ENCODE measurements around the gene FAM151B.
"Not testable (repeated sequence)": the region's sequence is repeated elsewhere in the genome, so short reads cannot be mapped to it uniquely, and the experiment has no call there.

Gene FAM151B

GRCh38 chr5:80487829-80488721, at the start of gene FAM151B:
Gene FAM151B (plus strand): TSS chr5:80488100. CDS start chr5:80488124, 24 bp downstream.
- peak; percentile 82 for DNase-seq

GRCh38 chr5:80438739-80439138, 49.2 kb upstream of the FAM151B start:
- DNase-seq: no peak

GRCh38 chr5:80439213-80439612, 48.7 kb upstream of the FAM151B start:
- no peak for DNase-seq

DNA sequence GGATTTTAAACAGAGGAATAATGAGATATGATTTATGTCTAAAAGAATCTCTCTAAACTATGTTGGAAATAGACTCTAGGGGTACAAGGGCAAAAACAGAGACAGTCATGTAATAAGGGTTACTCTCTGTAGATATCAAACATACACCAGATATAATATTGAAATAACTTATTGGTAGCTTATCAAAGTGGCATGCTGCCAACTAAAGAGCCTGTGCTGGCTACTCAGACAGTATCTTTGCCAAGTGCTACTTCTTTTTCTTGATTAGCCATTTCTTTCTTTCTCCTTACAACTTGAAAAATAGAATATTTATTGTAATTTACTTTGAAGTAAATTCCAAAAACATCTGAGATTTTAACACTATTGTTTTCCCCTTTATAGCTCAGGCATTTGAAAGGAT, 45.2 kb upstream of the FAM151B start:
- no peak for DNase-seq

GRCh38 chr5:80453366-80453765, 34.5 kb upstream of the FAM151B start:
- no peak for DNase-seq

GRCh38 chr5:80463269-80463668, 24.6 kb upstream of the FAM151B start:
- no peak for DNase-seq

GRCh38 chr5:80466669-80467485, 21.0 kb upstream of the FAM151B start:
- no peak for DNase-seq

DNA sequence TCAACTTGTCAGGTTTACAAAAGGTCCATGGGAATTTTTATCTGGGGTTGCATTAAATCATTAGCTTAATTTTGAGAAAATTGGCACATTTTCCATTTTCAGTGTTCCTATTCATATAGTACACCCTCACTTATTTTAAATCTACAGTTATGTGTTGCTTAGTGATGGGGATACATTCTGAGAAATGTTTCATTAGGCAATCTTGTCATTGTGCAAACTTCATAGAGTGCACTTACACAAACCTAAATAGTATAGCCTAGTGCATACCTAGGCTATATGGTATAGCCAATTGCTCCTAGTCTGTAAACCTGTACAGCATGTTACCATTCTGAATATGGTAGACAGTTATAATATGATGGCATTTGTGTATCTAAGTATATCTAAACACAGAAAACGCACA, 19.8 kb upstream of the FAM151B start:
- DNase-seq: no peak

DNA sequence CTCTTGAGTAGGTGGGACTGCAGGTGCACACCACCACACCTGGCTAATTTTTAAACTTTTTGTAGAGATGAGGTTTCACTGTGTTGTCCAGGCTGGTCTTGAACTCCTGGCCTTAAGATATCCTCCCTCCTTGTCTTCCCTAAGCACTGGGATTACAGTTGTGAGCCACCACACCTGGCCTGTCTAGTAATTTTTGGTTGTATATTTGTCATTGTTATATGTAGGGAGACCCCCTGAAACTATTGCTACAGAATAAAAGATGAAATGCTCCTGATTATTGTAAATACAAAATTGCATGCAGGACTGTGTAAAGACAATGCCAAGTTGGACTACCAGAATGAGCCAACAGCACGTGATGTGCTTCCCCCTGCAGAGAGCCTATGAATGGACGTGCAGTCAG, 17.3 kb upstream of the FAM151B start:
- DNase-seq: not testable (repeated sequence)

DNA sequence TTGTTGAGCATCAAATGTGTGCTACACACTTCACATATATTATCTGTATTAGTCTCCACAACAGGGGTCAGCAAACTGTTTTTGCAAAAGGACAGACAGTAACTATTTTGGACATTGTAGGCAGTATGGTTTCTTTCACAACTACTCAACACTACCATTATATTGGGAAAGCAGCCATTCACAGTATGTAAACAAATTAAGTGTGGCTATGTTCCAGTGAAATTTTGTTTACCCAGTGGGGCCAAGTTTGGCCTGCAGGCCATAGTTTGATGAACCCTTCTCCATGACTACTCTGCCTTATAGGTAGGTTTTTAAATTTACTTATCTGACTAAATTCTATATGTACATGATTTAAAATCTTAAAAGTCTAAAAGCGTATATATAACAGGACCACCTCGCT, 13.0 kb upstream of the FAM151B start:
- no peak for DNase-seq

DNA sequence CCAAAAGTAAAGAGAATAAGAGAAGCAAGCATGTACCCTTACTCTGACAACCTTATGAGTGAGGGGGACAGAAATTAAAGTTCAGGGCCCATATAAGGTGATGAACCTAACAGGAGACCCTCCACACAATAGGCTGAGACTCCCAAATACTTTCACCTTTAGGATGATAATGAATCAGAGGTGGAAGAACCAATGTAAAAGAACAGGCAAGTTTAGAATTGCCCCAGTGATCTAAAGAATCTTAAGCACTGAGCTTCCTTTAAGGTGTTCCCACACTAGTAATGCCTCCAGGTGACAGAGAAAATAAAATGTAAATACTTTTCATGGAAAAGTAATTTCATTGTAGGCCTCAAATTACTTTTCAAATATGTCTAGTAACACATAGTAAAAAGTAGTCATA, 8.2 kb upstream of the FAM151B start:
- no peak for DNase-seq

GRCh38 chr5:80480354-80480753, 7.5 kb upstream of the FAM151B start:
- no peak for DNase-seq

GRCh38 chr5:80481019-80481893, 6.6 kb upstream of the FAM151B start:
- peak; percentile 25 for DNase-seq

- DNase-seq: no peak
Measured at GRCh38 chr5:80482578-80482977, 5.3 kb upstream of the FAM151B start.

DNA sequence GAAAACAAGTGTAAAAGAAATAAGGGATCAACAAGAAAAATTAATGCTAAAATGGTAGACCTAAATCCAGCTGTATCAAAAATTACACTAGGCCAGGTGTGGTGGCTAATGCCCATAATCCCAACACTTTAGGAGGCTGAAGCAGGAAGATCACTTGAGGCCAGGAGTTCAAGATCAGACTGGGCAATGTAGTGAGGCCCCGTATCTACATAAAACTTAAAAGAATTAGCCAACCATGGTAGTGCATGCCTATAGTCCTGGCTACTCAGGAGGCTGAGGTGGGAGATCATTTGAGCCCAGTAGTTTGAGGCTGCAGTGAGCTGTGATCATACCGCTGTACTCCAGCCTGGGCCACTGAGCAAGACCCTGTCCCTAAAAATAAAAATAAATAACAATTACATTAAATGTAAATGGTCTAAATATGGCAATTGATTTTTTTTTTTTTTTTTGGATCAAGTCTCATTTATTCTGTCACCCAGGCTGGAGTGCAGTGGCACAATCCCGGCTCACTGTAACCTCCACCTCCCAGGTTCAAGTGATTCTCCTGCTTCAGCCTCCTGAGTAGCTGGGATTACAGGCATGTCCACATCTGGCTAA, 4.2 kb upstream of the FAM151B start:
- DNase-seq: no peak

DNA sequence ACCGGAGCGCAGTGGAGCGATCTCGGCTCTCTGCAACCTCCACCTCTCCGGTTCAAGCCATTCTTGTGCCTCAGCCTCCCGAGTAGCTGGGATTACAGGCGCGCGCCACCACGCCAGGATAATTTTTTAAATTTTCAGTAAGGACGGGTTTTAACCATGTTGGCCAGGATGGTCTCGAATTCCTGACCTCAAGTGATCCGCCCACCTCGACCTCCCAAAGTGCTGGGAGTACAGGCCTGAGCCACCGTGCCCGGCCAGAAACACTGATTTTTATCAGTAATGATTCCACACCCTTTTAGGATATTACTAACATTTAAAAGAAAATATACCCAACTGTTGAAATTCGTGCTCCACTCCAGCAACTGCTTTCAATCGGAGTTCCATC, 464 bp upstream of the FAM151B start:
- no peak for DNase-seq

GRCh38 chr5:80491296-80491695, 3.4 kb downstream of the FAM151B start:
- no peak for DNase-seq

- DNase-seq: no peak
Measured at GRCh38 chr5:80492741-80493140, 4.8 kb downstream of the FAM151B start.

- not testable (repeated sequence) for DNase-seq
Measured at GRCh38 chr5:80493443-80493842, 5.5 kb downstream of the FAM151B start.

GRCh38 chr5:80495891-80496290, 8.0 kb downstream of the FAM151B start:
- no peak for DNase-seq

- DNase-seq: no peak
Measured at GRCh38 chr5:80502800-80503199, 14.9 kb downstream of the FAM151B start.

- peak; percentile 19 for DNase-seq
Measured at GRCh38 chr5:80503641-80504040, 15.7 kb downstream of the FAM151B start.

- no peak for DNase-seq
Measured at GRCh38 chr5:80504833-80505232, 16.9 kb downstream of the FAM151B start.
